HG02623 (cell line): ENCODE data around the gene RXRB.

Experiments used
- ATAC-seq: cut with Tn5 transposase; IDR thresholded peaks from one replicate; pipeline ENCODE4 v1.9.1; 2021; ENCODE audit warnings: moderate library complexity; ENCODE audit not compliant: unreplicated experiment

The RXRB gene

DNA sequence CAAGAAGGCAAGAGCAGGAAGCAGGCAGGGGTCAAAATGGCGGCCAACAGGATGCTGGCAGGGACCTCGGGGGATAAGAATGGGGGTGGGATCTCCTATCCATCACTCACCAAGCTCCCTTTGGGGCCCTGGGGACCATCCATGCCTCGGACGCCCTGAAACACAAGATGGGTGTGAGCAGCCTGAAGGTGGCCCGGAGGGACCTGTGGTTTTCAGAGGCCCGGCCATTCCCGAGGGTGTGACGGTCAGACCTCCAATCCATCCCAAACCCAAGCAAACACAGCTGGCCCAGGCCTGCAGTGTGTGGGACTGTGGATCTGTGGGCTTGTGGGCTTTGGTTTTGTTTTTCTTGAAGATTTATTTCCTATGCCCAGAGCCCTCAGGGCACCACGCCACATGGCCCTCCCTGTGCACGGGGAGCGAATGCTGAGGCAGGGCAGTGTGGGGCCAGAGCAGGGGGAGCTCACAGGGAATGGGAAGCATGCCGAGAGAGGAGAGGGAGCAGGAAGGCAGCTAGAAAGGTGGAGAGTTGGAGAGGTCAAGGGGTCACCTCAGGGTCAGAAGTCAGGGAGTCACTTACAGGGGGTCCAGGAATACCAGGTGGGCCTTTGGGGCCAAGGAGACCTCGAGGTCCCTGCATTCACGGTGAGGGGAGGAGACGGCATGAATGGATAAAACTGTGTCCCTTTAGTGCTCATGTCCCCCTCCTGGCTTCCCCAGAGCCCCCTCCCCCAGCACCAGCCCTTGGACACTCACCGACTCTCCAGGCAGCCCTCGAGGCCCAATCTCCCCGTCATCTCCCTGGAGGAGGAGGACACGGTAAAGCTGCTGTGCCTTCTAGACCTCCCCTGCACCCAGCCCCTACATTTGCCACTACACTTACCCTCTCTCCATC, 22.7 kb downstream of the RXRB start:
- no peak for ATAC-seq

DNA sequence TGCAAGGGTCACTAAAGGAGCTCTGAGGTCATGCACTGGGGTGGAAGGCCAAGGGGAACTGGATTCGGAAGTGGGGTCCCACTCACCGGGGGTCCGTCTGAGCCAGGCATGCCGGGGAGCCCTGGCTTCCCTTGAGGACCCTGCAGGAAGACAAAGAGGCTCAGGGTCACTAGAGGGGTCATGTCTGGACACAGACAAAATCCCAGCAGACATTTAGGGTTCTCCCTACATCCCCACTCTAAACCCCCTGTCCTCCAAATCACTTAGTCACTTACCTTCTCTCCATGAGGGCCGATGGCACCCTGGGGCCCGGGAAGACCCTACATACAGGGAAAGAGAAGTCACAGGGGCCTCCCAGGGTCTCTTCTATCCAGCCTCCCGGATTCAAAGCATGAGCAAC, 23.6 kb downstream of the RXRB start:
- no peak for ATAC-seq

DNA sequence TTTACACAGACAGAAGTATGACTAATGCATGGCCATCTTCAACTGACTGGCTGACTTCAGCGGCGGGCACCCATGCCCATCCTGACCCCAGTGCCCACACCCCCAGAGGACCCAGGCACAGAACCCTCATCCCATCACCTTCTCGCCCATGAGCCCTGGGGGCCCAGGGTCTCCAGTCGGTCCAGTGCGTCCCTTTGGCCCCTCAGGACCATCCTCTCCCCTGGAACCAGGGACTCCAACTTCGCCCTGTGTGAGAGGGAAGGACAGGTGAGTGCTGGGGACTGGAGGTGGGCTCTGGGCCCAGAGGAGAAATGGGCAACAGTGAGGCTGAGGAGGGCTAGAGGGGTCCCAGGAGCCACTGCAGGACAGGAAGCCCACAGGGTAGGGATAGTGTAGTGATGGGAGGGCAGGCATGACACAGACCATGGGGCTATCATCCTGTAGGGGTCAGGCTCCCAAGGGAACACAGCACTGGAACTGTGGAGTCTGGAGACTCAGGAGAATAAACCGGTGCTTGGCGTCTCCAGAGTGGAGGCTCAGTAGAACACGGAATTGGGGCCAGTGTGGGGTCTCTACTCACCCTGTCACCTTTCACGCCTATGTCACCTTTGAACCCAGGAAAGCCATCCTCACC, 24.9 kb downstream of the RXRB start:
- no peak for ATAC-seq

DNA sequence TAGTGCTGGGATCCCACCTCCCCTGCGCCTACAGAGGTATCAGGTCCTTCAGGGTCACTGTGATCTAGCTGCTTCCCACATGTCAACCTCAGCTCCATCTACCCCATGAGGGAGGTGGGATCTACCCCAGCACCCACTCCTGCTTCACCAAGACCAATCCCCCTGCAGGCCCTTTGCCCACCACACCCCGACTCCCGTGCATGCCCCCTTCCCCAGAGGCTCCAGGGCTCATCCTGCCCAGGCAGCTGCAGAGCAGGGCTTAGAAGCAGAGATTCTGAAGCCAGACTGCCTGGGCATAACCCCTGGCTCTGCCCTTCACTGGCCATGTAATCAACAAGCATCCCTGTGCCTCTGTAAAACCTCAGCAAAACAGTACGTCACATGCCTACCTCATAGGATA, 25.7 kb downstream of the RXRB start:
- ATAC-seq, result no peak

DNA sequence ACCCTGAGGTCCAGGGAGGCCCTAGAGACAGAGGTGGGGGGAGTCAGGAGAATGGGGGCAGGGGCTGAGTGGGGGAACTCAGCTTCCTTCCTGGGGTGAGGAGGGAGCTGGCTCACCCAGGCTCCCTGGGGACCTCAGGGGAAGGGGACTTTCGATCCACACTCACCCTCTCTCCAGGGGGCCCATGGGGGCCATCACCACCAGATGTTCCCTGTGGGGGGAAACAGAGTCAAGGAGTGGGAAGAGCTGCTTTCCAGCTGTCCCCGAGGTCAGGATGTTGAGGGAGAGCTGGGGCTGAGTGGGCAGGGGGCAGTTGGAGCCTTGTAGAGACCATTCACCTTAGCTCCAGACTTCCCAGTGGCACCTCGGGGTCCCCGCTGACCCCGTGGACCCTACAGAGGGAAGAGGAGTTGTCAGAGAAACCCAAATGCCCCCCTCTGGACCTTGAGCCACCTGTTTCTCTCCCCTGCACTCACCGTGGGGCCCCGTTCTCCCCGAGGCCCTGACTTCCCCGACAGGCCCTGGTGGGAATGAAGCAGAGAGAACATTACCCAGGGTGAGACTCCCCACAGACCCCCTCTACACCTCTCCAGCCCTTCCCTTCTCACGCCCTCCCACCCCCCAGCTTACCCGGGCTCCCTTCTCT, 26.8 kb downstream of the RXRB start:
- no peak for ATAC-seq

DNA sequence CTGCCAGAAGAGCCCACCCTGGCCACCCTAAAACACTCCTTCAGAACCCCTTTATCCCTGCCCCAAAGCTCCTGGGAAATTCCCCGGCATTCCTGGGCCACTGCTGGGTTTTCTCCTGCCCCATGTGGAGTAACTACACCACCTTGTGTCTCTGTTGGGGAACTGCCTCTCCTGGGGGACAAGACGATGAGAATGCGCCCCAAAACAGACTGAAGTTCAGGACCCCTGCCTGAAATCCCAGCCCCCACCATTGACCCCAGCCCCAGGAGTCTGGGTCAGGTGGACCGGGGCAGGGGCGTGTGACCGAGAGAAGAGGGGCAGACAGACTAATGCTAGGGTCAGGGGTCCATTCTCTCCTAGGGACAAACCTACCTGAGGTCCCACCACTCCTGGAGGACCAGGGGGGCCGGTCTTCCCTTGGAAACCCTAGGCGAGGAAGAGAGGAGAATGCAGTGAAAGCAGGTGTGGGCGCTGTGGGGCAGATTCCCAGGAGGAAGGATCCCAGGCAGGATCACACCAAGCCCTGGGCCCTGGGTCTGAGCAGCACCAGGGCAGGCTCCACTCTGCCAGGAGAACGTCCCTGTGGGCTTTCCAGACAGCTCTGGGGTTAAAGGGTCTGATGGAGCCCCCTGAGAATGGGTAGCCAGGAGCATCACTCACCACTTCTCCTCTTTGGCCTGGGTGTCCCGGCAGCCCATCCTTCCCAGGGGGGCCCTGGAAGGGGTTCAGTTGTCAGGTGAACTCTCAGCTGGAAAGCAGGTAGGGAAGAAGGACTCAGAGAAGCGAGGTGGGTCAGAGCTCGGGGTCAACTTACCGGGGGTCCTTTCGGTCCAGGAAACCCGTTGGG, 27.6 kb downstream of the RXRB start:
- ATAC-seq, result no peak

DNA sequence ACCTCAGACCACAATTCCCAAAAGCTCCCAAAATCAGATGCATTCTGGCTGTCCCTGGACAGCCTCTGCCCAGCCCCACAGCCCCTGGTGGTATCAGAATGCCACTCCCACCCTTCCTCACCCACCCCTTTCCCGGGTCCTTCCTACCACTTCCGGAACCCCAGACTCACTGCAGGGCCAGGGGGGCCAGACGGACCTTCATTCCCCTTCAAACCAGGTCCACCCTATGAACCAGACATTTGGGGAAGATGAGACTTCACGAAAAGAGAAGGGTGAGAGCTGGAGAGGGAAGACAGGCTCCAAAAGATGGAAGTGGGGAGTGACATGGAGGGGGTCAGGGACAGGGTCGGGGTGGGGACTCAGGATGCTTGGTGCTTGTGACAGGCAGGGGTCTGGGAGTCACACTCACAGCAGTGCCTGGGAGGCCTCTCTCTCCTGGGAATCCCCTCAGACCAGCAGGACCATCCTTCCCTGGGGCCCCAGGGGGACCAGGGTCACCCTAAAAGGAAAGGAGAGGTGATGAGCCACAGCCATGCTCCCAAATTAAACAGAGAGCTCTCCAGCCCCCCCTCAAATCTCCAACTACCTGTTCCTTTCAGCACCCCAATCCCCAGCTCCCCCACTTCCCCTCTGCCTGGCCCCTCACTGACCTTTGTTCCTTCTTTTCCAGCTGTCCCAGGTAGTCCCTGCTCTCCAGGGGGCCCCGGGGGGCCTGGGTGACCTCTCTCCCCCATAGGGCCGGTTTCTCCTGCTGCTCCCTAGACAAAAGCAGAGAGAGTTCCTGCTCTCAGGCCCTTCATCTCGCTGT, 28.4 kb downstream of the RXRB start:
- ATAC-seq, result no peak

DNA sequence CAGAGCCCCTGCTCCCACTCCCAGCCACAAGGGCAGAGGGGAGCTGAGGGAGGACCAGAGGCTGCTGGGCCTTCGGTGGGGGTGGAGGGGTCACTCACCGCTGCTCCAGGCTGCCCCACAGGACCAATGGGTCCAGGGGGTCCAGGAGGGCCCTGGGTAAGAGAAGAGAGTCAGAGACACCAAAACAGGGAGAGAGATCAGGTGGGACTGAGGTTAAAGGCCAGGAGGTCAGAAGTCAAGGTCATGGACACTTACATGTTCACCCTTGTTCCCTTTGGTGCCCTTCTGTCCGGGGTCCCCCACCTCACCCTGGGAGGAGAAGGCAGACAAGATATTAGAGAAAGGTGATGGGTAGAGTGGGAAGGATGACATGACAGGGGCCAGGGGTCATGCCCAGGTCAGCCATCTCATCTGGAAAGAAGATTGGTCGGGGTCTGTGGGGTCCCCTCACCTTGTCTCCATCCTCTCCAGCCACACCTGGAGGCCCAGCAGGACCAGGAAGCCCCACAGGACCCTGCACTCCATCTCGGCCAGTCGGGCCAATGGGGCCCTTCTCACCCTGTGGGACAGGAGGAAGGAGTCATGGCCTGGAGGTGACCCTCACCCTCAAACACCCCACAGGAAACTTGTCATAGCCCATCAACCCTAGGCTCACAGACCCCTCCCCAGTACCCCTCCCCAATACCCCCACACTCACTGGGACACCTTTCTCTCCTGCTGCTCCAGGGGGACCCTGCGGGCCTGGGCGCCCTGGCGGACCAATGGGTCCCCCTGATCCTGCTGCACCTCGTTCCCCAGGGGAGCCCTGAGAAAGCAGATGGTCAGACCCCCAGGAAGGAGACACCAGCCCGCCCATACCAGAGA, 29.2 kb downstream of the RXRB start:
- ATAC-seq, result no peak

DNA sequence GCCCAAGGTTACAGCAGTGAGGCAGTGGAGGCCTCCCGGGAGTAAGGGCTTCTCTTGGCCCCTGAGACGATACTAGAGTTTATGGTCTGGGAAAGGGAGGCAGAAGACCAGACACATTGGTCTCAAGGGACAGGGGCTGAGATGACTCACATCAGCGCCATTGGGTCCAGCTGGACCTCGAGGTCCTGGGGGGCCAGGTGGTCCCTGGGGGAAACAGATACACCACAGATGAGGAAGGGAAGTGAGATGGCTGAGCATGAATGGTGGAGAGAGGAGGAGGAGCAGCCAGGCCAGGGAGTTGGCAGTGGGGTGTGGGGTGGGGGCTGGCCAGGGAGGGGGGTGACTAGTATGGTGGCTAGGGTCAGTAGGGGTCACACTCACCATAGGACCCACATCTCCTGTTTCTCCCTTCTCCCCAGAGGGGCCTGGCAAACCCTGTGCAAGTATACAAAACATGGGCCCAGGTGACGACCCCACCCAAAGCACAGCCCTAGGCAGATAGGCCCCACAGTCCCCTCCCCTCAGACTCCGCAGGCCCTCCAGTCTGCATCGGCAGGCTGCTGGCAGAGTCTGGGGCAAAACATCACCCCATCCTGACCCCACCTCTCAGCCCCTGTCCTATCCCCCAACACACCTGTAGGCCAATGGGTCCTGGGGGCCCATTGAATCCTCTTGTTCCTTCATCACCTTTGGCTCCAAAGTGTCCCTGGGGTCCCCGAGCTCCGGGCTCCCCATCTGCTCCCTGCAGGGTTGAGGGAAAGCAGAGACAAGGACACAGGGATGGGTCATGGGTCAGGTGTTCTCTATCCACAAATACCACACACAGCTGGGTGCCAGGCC, 30.1 kb downstream of the RXRB start:
- no peak for ATAC-seq

DNA sequence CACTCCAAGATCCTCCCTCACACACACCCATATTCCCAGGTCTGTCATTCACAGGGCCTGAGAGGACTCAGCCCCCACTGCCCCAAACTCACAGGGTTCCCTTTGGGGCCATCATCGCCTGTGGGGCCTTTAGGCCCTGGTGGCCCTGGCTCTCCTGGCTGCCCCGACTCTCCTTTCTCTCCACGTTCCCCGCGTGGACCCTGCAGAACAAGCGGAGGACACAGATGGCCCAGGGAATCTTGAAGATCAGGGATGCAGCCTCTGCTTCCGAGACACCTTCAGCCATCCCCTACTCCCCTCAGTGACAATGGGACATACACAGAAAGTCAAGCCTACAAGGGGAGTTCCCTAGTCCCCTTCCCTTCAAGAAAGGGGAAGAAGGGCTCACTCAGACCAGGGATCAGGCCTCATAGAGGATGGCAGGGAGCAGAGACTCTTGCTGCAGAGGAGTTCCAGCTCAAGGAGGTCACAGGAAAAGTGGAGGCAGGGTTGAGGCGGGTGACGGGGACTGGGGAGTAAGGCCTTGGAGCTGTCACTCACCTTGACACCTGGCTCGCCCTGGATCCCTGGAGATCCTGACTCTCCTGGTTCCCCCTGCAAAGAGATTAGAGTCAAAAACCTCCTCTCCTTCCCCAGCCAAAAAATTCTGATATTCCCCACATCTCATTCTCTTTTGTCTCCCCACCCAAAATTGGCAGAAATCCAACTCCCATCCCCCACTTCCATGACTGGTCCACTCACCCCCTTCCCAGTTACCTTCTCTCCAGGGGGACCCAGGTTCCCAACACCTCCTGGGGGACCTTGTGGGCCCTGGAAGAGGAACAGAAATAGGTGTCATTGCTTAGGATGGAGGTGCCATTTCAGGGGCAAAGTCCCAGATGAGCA, 30.9 kb downstream of the RXRB start:
- no peak for ATAC-seq

DNA sequence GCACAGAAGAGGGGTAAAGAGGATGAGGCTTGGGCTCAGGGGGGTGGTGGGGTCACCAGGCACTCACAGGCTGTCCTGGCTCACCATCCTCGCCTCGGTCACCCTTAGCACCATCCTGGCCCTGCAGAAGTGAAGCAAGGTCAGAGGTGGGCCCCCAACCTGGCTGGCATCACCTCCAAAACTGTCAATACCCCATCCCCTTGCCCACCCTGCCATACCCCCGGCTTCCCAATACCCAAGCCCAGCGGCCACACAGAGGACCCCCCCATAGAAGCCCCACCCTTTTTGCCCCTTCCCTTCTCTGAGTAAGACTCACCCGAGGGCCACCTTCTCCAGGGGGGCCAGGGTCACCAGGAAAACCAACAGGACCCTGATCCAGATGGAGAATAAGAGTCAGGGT, 31.8 kb downstream of the RXRB start:
- ATAC-seq, result no peak

DNA sequence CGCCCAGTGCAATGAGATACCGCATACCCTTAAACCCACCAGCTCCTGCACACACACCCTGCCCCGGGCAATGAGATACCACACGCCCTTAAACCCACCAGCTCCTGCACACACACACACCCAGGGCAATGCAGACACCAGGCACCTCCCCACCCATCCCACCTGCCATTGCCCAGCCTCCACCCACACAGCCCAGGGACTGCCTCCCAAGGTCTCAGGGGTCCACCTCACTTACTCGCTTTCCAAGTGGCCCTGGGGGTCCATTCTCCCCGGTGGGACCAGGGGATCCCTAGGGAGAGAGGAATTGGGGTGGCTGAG, 32.2 kb downstream of the RXRB start:
- no peak for ATAC-seq

DNA sequence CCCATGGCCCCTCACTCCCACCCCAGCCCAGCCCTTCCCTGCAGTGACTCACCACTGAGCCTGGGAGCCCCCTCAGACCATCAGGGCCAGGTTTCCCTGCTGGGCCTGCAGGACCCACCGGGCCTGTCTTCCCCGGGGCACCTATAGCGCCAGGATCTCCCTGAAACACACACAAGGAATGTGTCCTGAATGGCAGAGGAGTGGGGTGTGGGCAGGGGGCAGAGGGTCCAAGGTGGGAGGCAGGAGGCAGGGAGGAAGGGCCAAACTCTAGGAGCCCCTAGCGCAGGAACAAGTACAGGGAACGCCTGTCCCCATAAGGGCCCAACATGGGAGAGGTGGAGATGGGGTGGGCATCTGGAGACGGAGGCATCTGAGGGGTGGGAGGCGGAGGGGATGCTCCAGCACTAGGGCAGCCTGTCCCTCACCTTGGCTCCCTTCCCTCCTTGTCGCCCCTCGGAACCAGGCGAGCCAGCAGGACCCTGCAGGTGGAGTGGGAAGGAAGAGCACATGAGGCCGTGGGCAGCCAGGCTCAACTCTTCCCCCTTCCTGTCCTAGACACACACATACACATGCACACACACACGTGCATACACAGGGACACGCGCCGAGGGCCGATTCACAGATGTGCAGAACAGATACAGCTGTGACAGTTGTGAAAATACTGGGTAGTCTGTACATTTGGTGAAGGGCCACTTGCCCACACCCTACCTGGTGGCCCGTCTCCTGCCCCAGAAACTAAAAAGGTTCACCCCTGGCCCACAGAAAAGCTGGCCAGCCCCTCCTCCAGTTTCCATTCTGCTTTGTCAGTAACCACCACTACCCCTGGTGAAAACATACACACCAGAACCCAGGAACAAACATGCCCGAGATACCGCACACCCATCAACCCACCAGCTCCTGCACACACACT, 32.8 kb downstream of the RXRB start:
- ATAC-seq, result no peak

DNA sequence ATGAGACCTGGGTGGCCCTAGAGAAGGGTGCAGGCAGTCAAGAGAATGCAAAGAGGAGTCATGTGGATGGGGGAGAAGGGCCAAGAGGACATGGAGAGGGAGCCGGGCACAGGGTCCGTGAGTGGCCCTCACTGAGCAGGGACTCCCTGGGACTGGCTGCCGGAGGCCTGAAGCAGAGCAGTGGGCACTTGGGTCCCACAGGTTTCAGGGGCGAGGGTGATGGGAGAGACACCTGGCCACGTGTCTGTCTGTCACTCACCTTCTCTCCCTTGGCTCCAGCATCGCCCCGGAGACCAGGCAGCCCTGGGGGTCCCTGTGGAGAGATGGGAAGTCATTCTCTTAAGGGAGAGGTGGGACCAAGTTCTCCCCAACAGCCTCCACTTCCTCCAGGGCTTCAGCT, 33.7 kb downstream of the RXRB start:
- no peak for ATAC-seq

DNA sequence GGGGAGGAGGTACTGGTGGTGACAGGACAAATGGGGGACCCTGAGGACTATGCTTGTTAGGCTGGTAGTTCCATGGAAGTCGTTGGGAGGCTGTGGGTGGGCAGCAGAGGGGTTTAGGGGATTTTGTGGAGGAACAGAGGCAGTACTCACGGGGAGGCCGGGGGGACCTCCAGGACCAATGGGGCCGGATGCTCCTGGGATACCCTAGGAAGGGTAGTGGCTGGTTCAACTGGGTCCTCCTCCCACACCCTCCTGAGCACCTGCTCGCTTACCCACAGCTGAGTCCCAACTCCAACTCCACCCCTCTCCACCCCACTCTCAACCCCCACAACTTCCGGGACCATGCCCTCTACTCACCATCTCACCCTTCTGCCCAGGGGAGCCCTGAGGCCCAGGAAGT, 34.1 kb downstream of the RXRB start:
- ATAC-seq, result no peak

DNA sequence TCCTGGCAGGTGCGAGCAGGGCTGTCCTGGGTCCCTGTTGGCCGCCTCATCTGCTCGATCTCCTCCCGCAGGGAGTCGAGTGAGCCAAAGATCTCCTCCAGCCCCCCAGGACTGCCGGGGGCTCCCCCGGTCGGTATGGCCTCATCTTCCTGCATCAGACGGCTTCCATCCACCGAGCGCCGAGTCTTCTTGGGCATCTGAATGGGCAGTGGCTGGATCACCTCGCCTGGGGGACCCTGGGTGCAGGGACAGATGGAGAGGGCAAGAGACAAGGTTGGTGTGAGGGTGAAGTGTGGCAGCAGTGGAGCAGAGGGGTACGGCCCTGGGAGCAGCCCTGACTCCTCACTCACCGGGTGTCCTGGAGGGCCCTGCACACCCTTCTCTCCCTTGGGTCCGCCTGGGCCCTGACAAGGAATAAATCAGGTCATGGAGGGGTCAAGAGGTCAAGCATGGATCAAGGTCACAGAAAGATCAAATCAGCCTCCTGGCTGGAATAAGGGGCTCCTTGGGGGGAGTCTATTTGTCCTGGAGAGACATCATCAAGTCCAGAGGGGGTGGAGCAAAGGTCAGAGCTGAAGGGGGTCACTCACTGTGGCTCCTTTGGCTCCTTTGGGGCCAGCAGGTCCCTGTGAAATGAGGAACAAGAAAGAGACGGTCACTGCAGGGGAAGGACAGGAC, 34.7 kb downstream of the RXRB start:
- no peak for ATAC-seq
